ENCODE measurements around the gene BLOC1S3. TPM values are rescaled to one million over a fixed set of nuclear protein-coding genes. Genes with fewer than 3 reads are reported as not detected.
A peak's percentile ranks its signal among the peaks of the same experiment; 100 is the strongest.

The BLOC1S3 gene
- total RNA-seq, 1 experiment from 2014 or later: 25.2 TPM

DNA sequence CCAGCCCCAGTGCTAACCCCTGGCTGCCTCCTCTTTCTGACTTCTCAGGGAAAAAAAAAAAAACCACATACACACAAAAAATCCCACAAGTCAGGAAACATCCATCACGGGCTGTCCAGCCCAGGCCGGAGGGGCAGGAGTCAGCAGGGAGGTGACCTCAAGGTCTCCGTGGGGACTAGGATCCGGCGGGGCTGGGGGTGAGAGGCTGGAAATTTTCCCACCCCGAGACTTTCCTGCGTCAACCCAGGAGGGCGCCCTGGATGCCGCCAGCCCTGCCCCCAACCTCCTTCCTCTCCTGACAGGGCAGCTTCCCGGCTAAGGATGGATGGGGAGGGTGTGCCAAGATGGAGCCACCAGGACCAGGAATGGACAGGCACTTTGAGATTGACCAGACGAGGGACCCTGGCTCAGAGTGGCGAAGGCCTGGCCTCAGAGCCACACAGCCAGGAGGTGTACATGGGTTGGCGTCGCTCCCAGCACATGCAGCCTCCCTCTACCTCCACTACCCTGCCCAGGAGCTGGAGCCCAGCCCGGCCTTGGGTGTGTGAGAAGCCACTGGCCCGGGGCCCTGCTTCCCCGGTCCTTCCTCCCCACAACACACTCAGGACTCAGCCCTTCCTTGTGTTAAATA lies 33.3 kb downstream of the BLOC1S3 start:
- BruUV-seq (replicated peaks): no TSS peak
- peak; percentile 78 for DNase-seq
- H3K27ac Mint-ChIP-seq (ENCODE audit: unreplicated experiment): peak overlapping the region; percentile 53

GRCh38 chr19:45213031-45213430 lies 34.4 kb downstream of the BLOC1S3 start:
- Mint-ChIP-seq H3K9me3 (ENCODE audit: low read depth, unreplicated experiment) (no peaks in the 10 kb centered on the region), H3K36me3 (ENCODE audit: insufficient read depth, unreplicated experiment) (peaks cover 16% of the 10 kb centered on the region), H3K27me3 (ENCODE audit: unreplicated experiment) (peaks cover 2% of the 10 kb centered on the region), H3K27ac (ENCODE audit: unreplicated experiment) (no peak overlapping the region), H3K4me3 (ENCODE audit: low read depth, unreplicated experiment) (no peak overlapping the region), H3K4me1 (ENCODE audit: low read depth, unreplicated experiment) (peaks cover 34% of the 10 kb centered on the region)
- CTCF ChIA-PET: interaction anchor here (1.0 kb wide), 1 partner anchor 16 kb away, joined by 3 read pairs; no protein-coding TSS in a partner anchor
- intact Hi-C loops (cut with micrococcal nuclease; ENCODE audit: unreplicated experiment): no loop called here
- TF ChIP-seq, protein P1, sequence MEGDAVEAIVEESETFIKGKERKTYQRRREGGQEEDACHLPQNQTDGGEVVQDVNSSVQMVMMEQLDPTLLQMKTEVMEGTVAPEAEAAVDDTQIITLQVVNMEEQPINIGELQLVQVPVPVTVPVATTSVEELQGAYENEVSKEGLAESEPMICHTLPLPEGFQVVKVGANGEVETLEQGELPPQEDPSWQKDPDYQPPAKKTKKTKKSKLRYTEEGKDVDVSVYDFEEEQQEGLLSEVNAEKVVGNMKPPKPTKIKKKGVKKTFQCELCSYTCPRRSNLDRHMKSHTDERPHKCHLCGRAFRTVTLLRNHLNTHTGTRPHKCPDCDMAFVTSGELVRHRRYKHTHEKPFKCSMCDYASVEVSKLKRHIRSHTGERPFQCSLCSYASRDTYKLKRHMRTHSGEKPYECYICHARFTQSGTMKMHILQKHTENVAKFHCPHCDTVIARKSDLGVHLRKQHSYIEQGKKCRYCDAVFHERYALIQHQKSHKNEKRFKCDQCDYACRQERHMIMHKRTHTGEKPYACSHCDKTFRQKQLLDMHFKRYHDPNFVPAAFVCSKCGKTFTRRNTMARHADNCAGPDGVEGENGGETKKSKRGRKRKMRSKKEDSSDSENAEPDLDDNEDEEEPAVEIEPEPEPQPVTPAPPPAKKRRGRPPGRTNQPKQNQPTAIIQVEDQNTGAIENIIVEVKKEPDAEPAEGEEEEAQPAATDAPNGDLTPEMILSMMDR (IDR thresholded peaks at IDR 0.05; ENCODE audit: unreplicated experiment): no peak
- DNase-seq: no peak
- BruUV-seq (replicated peaks): no TSS peak

More for the DNA sequence above, 33.3 kb downstream of the BLOC1S3 start:
- Mint-ChIP-seq H3K9me3 (ENCODE audit: low read depth, unreplicated experiment) (no peaks in the 10 kb centered on the region), H3K4me1 (ENCODE audit: low read depth, unreplicated experiment) (peaks cover 34% of the 10 kb centered on the region), H3K4me3 (ENCODE audit: low read depth, unreplicated experiment) (peak overlapping the region; percentile 21), H3K27me3 (ENCODE audit: unreplicated experiment) (no peaks in the 10 kb centered on the region), H3K36me3 (ENCODE audit: insufficient read depth, unreplicated experiment) (peaks cover 16% of the 10 kb centered on the region)
- TF ChIP-seq, protein P1 (IDR thresholded peaks at IDR 0.05; ENCODE audit: unreplicated experiment): no peak
- CTCF ChIA-PET: interaction anchor here (0.5 to 1.0 kb wide), 10 partner anchors 10 to 143 kb away, joined by 3 to 6 read pairs (median 3); partner anchors contain the start of genes BLOC1S3, EXOC3L2, PPP1R37 and TRAPPC6A
- intact Hi-C loops (cut with micrococcal nuclease; ENCODE audit: unreplicated experiment): no loop called here

- DNase-seq: peak; percentile 77
- Mint-ChIP-seq H3K4me3 (ENCODE audit: low read depth, unreplicated experiment) (peak overlapping the region; percentile 72), H3K4me1 (ENCODE audit: low read depth, unreplicated experiment) (peaks cover 19% of the 10 kb centered on the region), H3K27ac (ENCODE audit: unreplicated experiment) (peak overlapping the region; percentile 67), H3K27me3 (ENCODE audit: unreplicated experiment) (peaks cover 22% of the 10 kb centered on the region), H3K36me3 (ENCODE audit: insufficient read depth, unreplicated experiment) (peaks cover 16% of the 10 kb centered on the region), H3K9me3 (ENCODE audit: low read depth, unreplicated experiment) (no peaks in the 10 kb centered on the region)
- no TSS peak for BruUV-seq (replicated peaks)
- CTCF ChIA-PET: no interaction called here
- intact Hi-C loops (cut with micrococcal nuclease; ENCODE audit: unreplicated experiment): no loop called here
- TF ChIP-seq, protein P1 (IDR thresholded peaks at IDR 0.05; ENCODE audit: unreplicated experiment): no peak
These were observed 37.0 kb downstream of the BLOC1S3 start for GRCh38 chr19:45215391-45216191.

DNA sequence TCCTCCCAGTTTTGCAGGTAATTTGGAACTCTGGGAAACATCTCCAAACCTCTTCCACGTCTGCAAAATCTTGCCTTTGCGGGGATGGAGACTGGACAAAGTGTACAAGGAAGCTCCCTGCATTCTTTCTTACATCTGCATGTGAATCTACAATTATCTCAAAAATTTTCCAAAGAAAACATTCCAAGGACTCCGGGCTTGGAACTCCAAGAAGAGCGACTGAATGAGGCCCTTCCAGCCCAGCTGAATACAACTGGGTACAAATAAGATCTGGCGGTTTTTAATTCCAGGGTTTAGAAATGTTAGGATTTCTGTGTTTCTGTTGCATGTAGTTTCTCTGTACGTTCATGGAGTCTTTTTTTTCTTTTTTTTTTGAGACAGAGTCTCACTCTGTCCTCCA lies 38.1 kb downstream of the BLOC1S3 start:
- no peak overlapping the region for H3K4me3 Mint-ChIP-seq (ENCODE audit: low read depth, unreplicated experiment)
- peaks cover 12% of the 10 kb centered on the region for H3K36me3 Mint-ChIP-seq (ENCODE audit: insufficient read depth, unreplicated experiment)
- intact Hi-C loops (cut with micrococcal nuclease; ENCODE audit: unreplicated experiment): no loop called here
- BruUV-seq (replicated peaks): no TSS peak
- CTCF ChIA-PET: no interaction called here
- TF ChIP-seq, protein P1 (IDR thresholded peaks at IDR 0.05; ENCODE audit: unreplicated experiment): no peak
- peaks cover 33% of the 10 kb centered on the region for H3K27me3 Mint-ChIP-seq (ENCODE audit: unreplicated experiment)
- peaks cover 9% of the 10 kb centered on the region for H3K4me1 Mint-ChIP-seq (ENCODE audit: low read depth, unreplicated experiment)
- no peaks in the 10 kb centered on the region for H3K9me3 Mint-ChIP-seq (ENCODE audit: low read depth, unreplicated experiment)
- no peak for DNase-seq
- no peak overlapping the region for H3K27ac Mint-ChIP-seq (ENCODE audit: unreplicated experiment)

Measured in Calu3 (cell line).